Measurements from ENCODE around the gene ZNF839. TPM values are rescaled to one million over a fixed set of nuclear protein-coding genes. Genes with fewer than 3 reads are reported as not detected.

The ZNF839 gene
- total RNA-seq, 1 experiment from 2014 or later = 21.7 TPM

GRCh38 chr14:102362084-102362483 lies 42.5 kb downstream of the ZNF839 start:
- Mint-ChIP-seq H3K4me1 (ENCODE audit: low read depth, unreplicated experiment) (no peaks in the 10 kb centered on the region), H3K9me3 (ENCODE audit: low read depth, unreplicated experiment) (no peaks in the 10 kb centered on the region), H3K4me3 (ENCODE audit: low read depth, unreplicated experiment) (no peak overlapping the region), H3K36me3 (ENCODE audit: insufficient read depth, unreplicated experiment) (peaks cover 49% of the 10 kb centered on the region), H3K27ac (ENCODE audit: unreplicated experiment) (peak overlapping the region; percentile 83), H3K27me3 (ENCODE audit: unreplicated experiment) (no peaks in the 10 kb centered on the region)
- CTCF ChIA-PET = interaction anchor here (1.5 kb wide), 1 partner anchor 28 kb away, joined by 5 read pairs; no protein-coding TSS in a partner anchor
- BruUV-seq (replicated peaks) = TSS peak; percentile 76
- intact Hi-C loops (cut with micrococcal nuclease; ENCODE audit: unreplicated experiment) = no loop called here
- no peak for TF ChIP-seq CTCF (IDR thresholded peaks at IDR 0.05; ENCODE audit: unreplicated experiment)
- DNase-seq = no peak

GRCh38 chr14:102362545-102363181 lies 43.1 kb downstream of the ZNF839 start, which contains the start of the genes CINP and TECPR2:
CINP (minus strand) TSS chr14:102362890; CDS start chr14:102362851, 39 bp downstream.
TECPR2 (plus strand) TSS chr14:102362941; CDS start chr14:102376722, 13,781 bp downstream.
- Mint-ChIP-seq H3K4me1 (ENCODE audit: low read depth, unreplicated experiment) (no peaks in the 10 kb centered on the region), H3K9me3 (ENCODE audit: low read depth, unreplicated experiment) (no peaks in the 10 kb centered on the region), H3K27ac (ENCODE audit: unreplicated experiment) (peak within 1 kb of the TSS; percentile 83), H3K27me3 (ENCODE audit: unreplicated experiment) (no peaks in the 10 kb centered on the region), H3K36me3 (ENCODE audit: insufficient read depth, unreplicated experiment) (peaks cover 43% of the 10 kb centered on the region), H3K4me3 (ENCODE audit: low read depth, unreplicated experiment) (no peak within 1 kb of the TSS)
- peak; percentile 98 for DNase-seq
- TF ChIP-seq CTCF (IDR thresholded peaks at IDR 0.05; ENCODE audit: unreplicated experiment) = no peak
- CTCF ChIA-PET = interaction anchor here (1.5 kb wide), 1 partner anchor 28 kb away, joined by 5 read pairs; no protein-coding TSS in a partner anchor
- no TSS peak for BruUV-seq (replicated peaks)
- intact Hi-C loops (cut with micrococcal nuclease; ENCODE audit: unreplicated experiment) = no loop called here

GRCh38 chr14:102363182-102363943 lies 43.8 kb downstream of the ZNF839 start:
- DNase-seq = no peak
- Mint-ChIP-seq H3K27ac (ENCODE audit: unreplicated experiment) (peak overlapping the region; percentile 83), H3K4me1 (ENCODE audit: low read depth, unreplicated experiment) (no peaks in the 10 kb centered on the region), H3K36me3 (ENCODE audit: insufficient read depth, unreplicated experiment) (peaks cover 36% of the 10 kb centered on the region), H3K9me3 (ENCODE audit: low read depth, unreplicated experiment) (no peaks in the 10 kb centered on the region), H3K4me3 (ENCODE audit: low read depth, unreplicated experiment) (no peak overlapping the region), H3K27me3 (ENCODE audit: unreplicated experiment) (no peaks in the 10 kb centered on the region)
- BruUV-seq (replicated peaks) = no TSS peak
- intact Hi-C loops (cut with micrococcal nuclease; ENCODE audit: unreplicated experiment) = no loop called here
- CTCF ChIA-PET = interaction anchor here (1.5 kb wide), 1 partner anchor 27 kb away, joined by 5 read pairs; no protein-coding TSS in a partner anchor
- TF ChIP-seq CTCF (IDR thresholded peaks at IDR 0.05; ENCODE audit: unreplicated experiment) = no peak

GRCh38 chr14:102370305-102370809 lies 50.8 kb downstream of the ZNF839 start:
- Mint-ChIP-seq H3K4me3 (ENCODE audit: low read depth, unreplicated experiment) (no peak overlapping the region), H3K27me3 (ENCODE audit: unreplicated experiment) (no peaks in the 10 kb centered on the region), H3K9me3 (ENCODE audit: low read depth, unreplicated experiment) (no peaks in the 10 kb centered on the region), H3K27ac (ENCODE audit: unreplicated experiment) (no peak overlapping the region), H3K4me1 (ENCODE audit: low read depth, unreplicated experiment) (no peaks in the 10 kb centered on the region), H3K36me3 (ENCODE audit: insufficient read depth, unreplicated experiment) (no peaks in the 10 kb centered on the region)
- no TSS peak for BruUV-seq (replicated peaks)
- no peak for TF ChIP-seq CTCF (IDR thresholded peaks at IDR 0.05; ENCODE audit: unreplicated experiment)
- DNase-seq = no peak
- intact Hi-C loops (cut with micrococcal nuclease; ENCODE audit: unreplicated experiment) = no loop called here
- CTCF ChIA-PET = interaction anchor here (0.6 kb wide), 1 partner anchor 307 kb away, joined by 4 read pairs; no protein-coding TSS in a partner anchor
